Mesenchymal stem cell (in vitro differentiated cells and primary cell): ENCODE measurements around the gene MKNK1.

ENCODE experiments used
- DNase-seq: peaks from one replicate; pipeline ENCODE4 v3.0.0-alpha.2; 2013
- H2AFZ ChIP-seq: one replicate; pipeline ENCODE4 v1.6.1; 2013; ENCODE audit warnings: low read depth, mild to moderate bottlenecking, control low read depth, inconsistent platforms, low read length, moderate library complexity
- H2AK5ac ChIP-seq: 2 replicates; pipeline ENCODE4 v1.6.1; 2013; ENCODE audit warnings: low read length, moderate library complexity, mild to moderate bottlenecking, inconsistent platforms; ENCODE audit not compliant: severe bottlenecking
- H2BK120ac ChIP-seq: one replicate; pipeline ENCODE4 v1.6.1; 2013; ENCODE audit warnings: low read depth, mild to moderate bottlenecking, inconsistent platforms, low read length, moderate library complexity
- H2BK12ac ChIP-seq, 2 experiments: one replicate each; pipeline ENCODE4 v1.6.1; 2013; ENCODE audit warnings: inconsistent platforms in 2 of 2, low read length in 2 of 2, mild to moderate bottlenecking in 2 of 2, moderate library complexity in 2 of 2, control low read depth in 1 of 2
- H2BK15ac ChIP-seq: one replicate; pipeline ENCODE4 v1.6.1; 2013; ENCODE audit warnings: mild to moderate bottlenecking, low read depth, inconsistent platforms; ENCODE audit not compliant: poor library complexity, severe bottlenecking
- H2BK5ac ChIP-seq: 2 replicates; pipeline ENCODE4 v1.6.1; 2013; ENCODE audit warnings: low read depth, mild to moderate bottlenecking, low read length, control low read depth, inconsistent platforms; ENCODE audit not compliant: poor library complexity, severe bottlenecking
- H3K14ac ChIP-seq, 2 experiments: one replicate each; pipeline ENCODE4 v1.6.1; 2013; ENCODE audit warnings: inconsistent platforms in 2 of 2, low read length in 2 of 2, control low read depth in 1 of 2, mild to moderate bottlenecking in 1 of 2, moderate library complexity in 1 of 2
- H3K18ac ChIP-seq, 2 experiments: one replicate each; pipeline ENCODE4 v1.6.1; 2013; ENCODE audit warnings: inconsistent platforms in 2 of 2, low read length in 2 of 2, control low read depth in 1 of 2, low read depth in 1 of 2, mild to moderate bottlenecking in 1 of 2
- H3K23ac ChIP-seq, 2 experiments: one replicate each; pipeline ENCODE4 v1.6.1; 2013; ENCODE audit warnings: inconsistent platforms in 2 of 2, low read length in 2 of 2, mild to moderate bottlenecking in 2 of 2, moderate library complexity in 2 of 2, control low read depth in 1 of 2
- H3K27ac ChIP-seq: 2 replicates; pipeline ENCODE4 v1.5.1; 2013; ENCODE audit warnings: mild to moderate bottlenecking, moderate library complexity, low read length, control low read depth, inconsistent platforms; ENCODE audit not compliant: poor library complexity, severe bottlenecking
- H3K27me3 ChIP-seq, 2 experiments: 2 replicates each; pipeline versions ENCODE4 v1.6.1 to v1.7.0; 2013; ENCODE audit warnings: low read length in 2 of 2, mild to moderate bottlenecking in 2 of 2, moderate library complexity in 2 of 2, control low read depth in 1 of 2, inconsistent platforms in 1 of 2; ENCODE audit not compliant: control insufficient read depth in 1 of 2, insufficient read depth in 1 of 2
- H3K36me3 ChIP-seq, 2 experiments: 2 replicates each; pipeline versions ENCODE4 v1.6.1 to v1.7.0; 2013; ENCODE audit warnings: low read length in 2 of 2, control low read depth in 1 of 2, inconsistent platforms in 1 of 2, low read depth in 1 of 2, mild to moderate bottlenecking in 1 of 2; ENCODE audit not compliant: insufficient read depth in 2 of 2, control insufficient read depth in 1 of 2
- H3K4ac ChIP-seq, 2 experiments: one replicate each; pipeline ENCODE4 v1.6.1; 2013; ENCODE audit warnings: inconsistent platforms in 2 of 2, low read length in 2 of 2, mild to moderate bottlenecking in 2 of 2, moderate library complexity in 2 of 2, control low read depth in 1 of 2, low read depth in 1 of 2
- H3K4me1 ChIP-seq: 2 replicates; pipeline ENCODE4 v1.6.1; 2013; ENCODE audit warnings: low read depth, low read length, control low read depth; ENCODE audit not compliant: control insufficient read depth, insufficient read depth
- H3K4me2 ChIP-seq: 2 replicates; pipeline ENCODE4 v1.6.1; 2013; ENCODE audit warnings: low read length, mild to moderate bottlenecking, inconsistent platforms; ENCODE audit not compliant: poor library complexity, severe bottlenecking
- H3K4me3 ChIP-seq, 2 experiments: 2 replicates each; pipeline versions ENCODE4 v1.5.1 to v1.7.0; 2013; ENCODE audit warnings: low read length in 2 of 2, mild to moderate bottlenecking in 2 of 2, control low read depth in 1 of 2, low read depth in 1 of 2; ENCODE audit not compliant: insufficient read depth in 1 of 2
- H3K79me1 ChIP-seq: replicated peaks from 2 replicates; pipeline ENCODE4 v1.6.1; 2013; ENCODE audit warnings: mild to moderate bottlenecking, control low read depth, low read length, inconsistent platforms; ENCODE audit not compliant: poor library complexity, severe bottlenecking
- H3K9ac ChIP-seq: 2 replicates; pipeline ENCODE4 v1.7.0; 2013; ENCODE audit warnings: mild to moderate bottlenecking, low read length, moderate library complexity
- H3K9me3 ChIP-seq: 2 replicates; pipeline ENCODE4 v1.7.0; 2013; ENCODE audit warnings: mild to moderate bottlenecking, low read length; ENCODE audit not compliant: control insufficient read depth
- H4K8ac ChIP-seq: one replicate; pipeline ENCODE4 v1.6.1; 2013; ENCODE audit warnings: inconsistent platforms, mild to moderate bottlenecking, low read length, moderate library complexity
- H4K91ac ChIP-seq: one replicate; pipeline ENCODE4 v1.6.1; 2013; ENCODE audit warnings: mild to moderate bottlenecking, low read length, inconsistent platforms
- WGBS: methylation state at CpG from one replicate; pipeline ENCODE4 v1.1.7; 2013; ENCODE audit warnings: mixed read lengths; 5-methylcytosine and 5-hydroxymethylcytosine counted together

MKNK1 gene

DNA sequence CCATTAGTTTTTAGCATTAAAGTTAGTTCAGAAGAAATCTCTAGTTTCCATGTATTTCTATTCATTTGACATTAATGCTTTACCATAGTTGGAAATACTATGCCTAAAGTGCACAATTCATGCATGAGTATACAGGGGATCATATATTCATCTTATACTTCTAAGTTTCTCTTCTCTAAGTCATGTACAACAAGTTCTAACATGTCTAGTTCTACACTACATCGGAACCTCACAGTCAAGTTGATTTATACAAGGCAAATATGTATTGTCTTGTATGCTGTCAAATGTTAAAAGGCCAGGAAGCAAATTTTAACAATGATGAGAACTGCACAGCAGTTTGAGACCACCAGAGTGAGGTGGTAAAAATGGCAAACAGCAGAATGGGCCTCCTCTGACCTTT lies 35.5 kb upstream of the MKNK1 start:
- no peak overlapping the region for H2BK15ac ChIP-seq
- no peak overlapping the region for H3K14ac ChIP-seq
- no peak overlapping the region for H3K9ac ChIP-seq
- peaks cover 3% of the 10 kb centered on the region for H3K79me1 ChIP-seq
- H2BK120ac ChIP-seq = no peak overlapping the region
- no peak overlapping the region for H4K91ac ChIP-seq
- peak overlapping the region; percentile 56 for H2AK5ac ChIP-seq
- WGBS = 100% methylated on average over 1 of the region's 1 CpG
- H3K4ac ChIP-seq = no peak overlapping the region
- H3K4me2 ChIP-seq = no peak overlapping the region
- H3K4me3 ChIP-seq = no peak overlapping the region
- peaks cover 11 to 41% of the 10 kb centered on the region in 2 experiments for H3K36me3 ChIP-seq
- H3K9me3 ChIP-seq = no peaks in the 10 kb centered on the region
- DNase-seq = no peak
- H2AFZ ChIP-seq = no peak overlapping the region
- no peaks in the 10 kb centered on the region for H3K4me1 ChIP-seq
- H3K23ac ChIP-seq = no peak overlapping the region
- no peak overlapping the region for H2BK5ac ChIP-seq
- H3K18ac ChIP-seq = no peak overlapping the region
- H2BK12ac ChIP-seq = no peak overlapping the region
- no peaks in the 10 kb centered on the region for H3K27me3 ChIP-seq
- no peak overlapping the region for H3K27ac ChIP-seq
- H4K8ac ChIP-seq = no peak overlapping the region

DNA sequence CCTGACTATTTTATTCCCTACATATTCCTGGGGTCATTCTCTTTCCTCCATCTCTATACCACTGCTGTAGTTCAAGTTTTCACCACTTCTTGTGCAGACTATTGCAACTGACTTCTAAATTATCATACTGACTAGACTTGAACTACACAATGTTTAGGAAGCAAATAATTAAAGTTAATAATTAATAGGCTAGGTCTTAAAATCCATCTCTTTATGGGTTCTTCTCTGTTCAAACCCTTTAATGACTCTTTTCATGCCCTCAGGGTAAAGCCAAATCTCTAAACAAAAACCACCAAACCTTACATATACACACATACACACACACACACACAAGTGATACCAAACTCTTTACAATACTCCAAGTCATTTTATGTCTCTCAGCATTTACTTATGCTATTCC lies 34.9 kb upstream of the MKNK1 start:
- Histone ChIP-seq H2AK5ac (no peak overlapping the region), H2AFZ (no peak overlapping the region), H3K9me3 (no peaks in the 10 kb centered on the region), H3K36me3 (peaks cover 15 to 47% of the 10 kb centered on the region in 2 experiments), H3K27me3 (no peaks in the 10 kb centered on the region), H3K18ac (no peak overlapping the region), H3K14ac (no peak overlapping the region), H3K4ac (no peak overlapping the region), H4K8ac (no peak overlapping the region), H3K27ac (no peak overlapping the region), H3K4me3 (no peak overlapping the region), H3K4me1 (no peaks in the 10 kb centered on the region), H2BK12ac (no peak overlapping the region), H3K9ac (no peak overlapping the region), H2BK120ac (no peak overlapping the region), H4K91ac (no peak overlapping the region), H2BK5ac (no peak overlapping the region), H3K79me1 (peaks cover 3% of the 10 kb centered on the region), H3K4me2 (no peak overlapping the region), H2BK15ac (no peak overlapping the region), H3K23ac (no peak overlapping the region)
- no peak for DNase-seq

DNA sequence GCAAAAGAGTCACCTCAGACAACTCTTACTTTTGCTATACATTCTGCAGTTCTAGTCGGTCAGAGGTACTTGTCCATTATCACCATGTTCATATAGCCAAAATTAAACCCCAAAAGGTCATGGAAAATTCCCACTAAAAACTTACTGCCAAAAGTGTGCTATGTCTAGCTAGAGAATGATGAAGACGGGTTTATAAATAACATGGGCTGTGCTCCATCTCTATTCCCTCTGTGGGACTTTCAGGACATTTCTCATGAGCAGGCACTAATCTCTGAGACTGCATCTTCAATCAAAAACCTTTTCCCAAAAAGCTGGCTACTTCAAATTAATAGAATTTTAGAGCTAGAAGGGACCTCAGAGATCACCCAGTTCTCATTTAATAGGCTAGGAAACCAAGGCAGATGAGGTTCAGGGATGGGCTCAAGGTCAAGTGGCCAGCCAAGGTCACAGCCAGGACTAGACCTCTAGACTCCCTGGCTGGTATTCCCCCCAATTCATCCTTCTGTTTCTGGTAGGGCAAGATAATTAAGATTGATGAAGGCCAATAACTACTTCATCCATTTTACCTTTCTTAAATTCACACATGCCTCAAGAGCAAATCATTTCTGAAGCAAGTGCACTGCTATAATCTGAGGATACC lies 33.5 kb upstream of the MKNK1 start:
- Histone ChIP-seq H4K8ac (no peak overlapping the region), H3K36me3 (peaks cover 15 to 60% of the 10 kb centered on the region in 2 experiments), H3K18ac (no peak overlapping the region), H3K4ac (no peak overlapping the region), H2AFZ (no peak overlapping the region), H3K27ac (no peak overlapping the region), H3K9me3 (no peaks in the 10 kb centered on the region), H2BK15ac (no peak overlapping the region), H2AK5ac (no peak overlapping the region), H4K91ac (no peak overlapping the region), H3K4me3 (no peak overlapping the region), H3K27me3 (no peaks in the 10 kb centered on the region), H3K23ac (no peak overlapping the region), H3K4me1 (no peaks in the 10 kb centered on the region), H3K9ac (no peak overlapping the region), H3K14ac (no peak overlapping the region), H3K4me2 (no peak overlapping the region), H2BK5ac (no peak overlapping the region), H3K79me1 (peaks cover 3% of the 10 kb centered on the region), H2BK120ac (no peak overlapping the region), H2BK12ac (no peak overlapping the region)
- 50% methylated on average over 2 of the region's 2 CpGs for WGBS
- DNase-seq = no peak

DNA sequence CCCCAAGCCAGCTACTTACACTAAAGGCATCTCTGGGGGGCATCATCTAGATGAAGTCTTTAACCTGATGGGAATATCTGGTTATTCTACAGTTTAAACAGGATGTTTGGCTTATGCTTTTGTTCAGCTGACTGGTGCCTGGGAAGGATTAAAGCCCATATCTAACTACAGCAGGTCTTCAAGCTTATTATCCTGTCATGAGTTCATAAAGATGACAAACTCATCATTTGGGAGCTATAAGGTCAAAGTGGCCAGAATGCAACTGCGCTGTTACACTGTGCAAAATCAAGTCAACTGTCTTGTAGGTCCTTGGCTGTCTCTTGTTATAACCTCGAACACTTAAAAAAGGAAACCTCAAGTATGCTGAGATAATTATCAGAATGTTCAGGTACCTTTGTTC lies 31.1 kb upstream of the MKNK1 start:
- no peak overlapping the region for H4K8ac ChIP-seq
- peaks cover 2% of the 10 kb centered on the region for H3K79me1 ChIP-seq
- no peaks in the 10 kb centered on the region for H3K27me3 ChIP-seq
- H3K14ac ChIP-seq = no peak overlapping the region
- no peak overlapping the region for H3K4me3 ChIP-seq
- no peak overlapping the region for H3K27ac ChIP-seq
- no peak overlapping the region for H2BK12ac ChIP-seq
- WGBS = 80% methylated on average over 1 of the region's 2 CpGs
- H3K4me2 ChIP-seq = no peak overlapping the region
- H2BK5ac ChIP-seq = no peak overlapping the region
- no peak overlapping the region for H3K18ac ChIP-seq
- H2BK15ac ChIP-seq = no peak overlapping the region
- no peak overlapping the region for H3K23ac ChIP-seq
- no peaks in the 10 kb centered on the region for H3K4me1 ChIP-seq
- no peak overlapping the region for H3K9ac ChIP-seq
- H3K4ac ChIP-seq = no peak overlapping the region
- no peak overlapping the region for H2BK120ac ChIP-seq
- DNase-seq = no peak
- H2AFZ ChIP-seq = no peak overlapping the region
- H4K91ac ChIP-seq = no peak overlapping the region
- no peak overlapping the region for H2AK5ac ChIP-seq
- H3K36me3 ChIP-seq = peaks cover 20 to 61% of the 10 kb centered on the region in 2 experiments
- no peaks in the 10 kb centered on the region for H3K9me3 ChIP-seq
